ENCODE data around the gene TRDMT1. TPM values are rescaled to one million over a fixed set of nuclear protein-coding genes. Genes with fewer than 3 reads are reported as not detected.
A peak's percentile ranks its signal among the peaks of the same experiment; 100 is the strongest.

TRDMT1 gene
- 1 to 10 TPM; 4.8 to 5.0 TPM for total RNA-seq
- long read RNA-seq, partial matches to known transcripts: 0 of 2 reads
- long read RNA-seq, other reads (novel, unspliced or antisense): 0 of 2 reads

DNA sequence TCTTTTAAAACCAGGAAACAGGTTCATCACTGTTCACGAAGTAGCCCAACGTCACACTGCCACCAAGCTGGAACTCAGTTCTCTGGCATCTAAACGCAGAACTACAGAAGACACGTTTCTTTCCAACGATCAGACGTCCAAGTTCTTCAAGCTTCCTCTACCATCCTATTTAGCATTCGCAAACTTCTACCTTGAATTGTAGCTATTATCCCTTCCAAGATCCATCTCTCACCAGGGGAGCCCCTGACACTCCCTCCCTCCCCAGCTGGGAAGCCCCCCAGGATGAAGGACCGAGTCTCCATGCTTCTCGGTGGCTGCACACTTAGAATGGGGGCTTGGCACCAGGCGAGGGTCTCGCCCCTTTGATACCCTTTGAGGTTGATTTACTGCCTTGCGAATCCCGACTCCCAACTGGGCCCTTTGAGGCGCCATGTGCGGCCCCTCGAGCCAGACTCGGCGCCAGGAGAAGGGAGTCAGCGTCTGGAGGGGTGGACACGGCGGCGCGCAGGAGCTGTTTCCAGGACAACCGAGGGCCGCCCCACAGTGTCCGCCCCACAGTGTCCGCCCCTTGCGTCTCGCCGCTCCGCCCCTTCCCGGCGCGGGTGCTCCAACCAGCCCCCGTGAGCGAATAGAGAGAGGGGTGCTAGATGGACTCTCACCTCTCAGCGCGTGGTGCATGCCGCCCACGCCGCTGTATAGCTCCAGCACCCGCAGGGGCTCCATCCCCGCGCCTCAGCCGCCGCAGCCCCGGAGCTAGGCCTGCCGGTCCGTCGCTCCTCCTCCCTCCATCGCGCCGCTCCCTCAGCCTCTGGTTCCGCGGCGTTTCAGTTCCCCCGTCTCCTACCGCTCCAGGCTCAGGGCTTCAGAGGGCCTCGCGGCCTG is at the start of gene TRDMT1:
Gene TRDMT1 (minus strand): TSS at position 761 of the 882 bp plus-strand sequence. CDS start 38 bp downstream, at position 723.
- DNase-seq (peak; percentile 91), ATAC-seq (peak; percentile 100)
- intact Hi-C loops (cut with DNase I): no loop called here

- DNase-seq (no peak), ATAC-seq (peak in 1 of 2 donors; percentile 22)
- intact Hi-C loops (cut with DNase I): no loop called here
Measured at GRCh38 chr10:17250736-17251135, 49.3 kb upstream of the TRDMT1 start.

- no peak for DNase-seq
- ATAC-seq: no peak
- intact Hi-C loops (cut with DNase I): no loop called here
Measured at GRCh38 chr10:17249820-17250219, 48.3 kb upstream of the TRDMT1 start.

DNA sequence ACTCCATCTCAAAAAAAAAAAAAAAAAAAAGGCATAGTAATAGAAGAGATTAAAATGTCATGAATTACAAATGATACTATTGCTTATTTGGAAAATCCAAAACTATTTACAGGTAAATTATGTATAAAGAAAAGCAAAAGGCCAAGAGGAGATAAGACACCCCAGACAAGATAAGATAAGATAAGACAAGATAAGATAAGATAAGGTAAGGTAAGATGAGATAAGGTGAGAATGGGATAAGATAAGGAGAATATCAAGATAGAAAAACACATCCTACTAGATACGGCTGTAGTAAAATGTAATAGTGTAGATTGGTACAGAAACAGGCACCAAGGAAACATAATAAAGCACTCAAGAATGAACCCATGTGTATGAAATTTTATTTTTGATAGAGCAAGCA is 47.5 kb upstream of the TRDMT1 start:
- intact Hi-C loops (cut with DNase I): no loop called here
- ATAC-seq: no peak
- DNase-seq: no peak

DNA sequence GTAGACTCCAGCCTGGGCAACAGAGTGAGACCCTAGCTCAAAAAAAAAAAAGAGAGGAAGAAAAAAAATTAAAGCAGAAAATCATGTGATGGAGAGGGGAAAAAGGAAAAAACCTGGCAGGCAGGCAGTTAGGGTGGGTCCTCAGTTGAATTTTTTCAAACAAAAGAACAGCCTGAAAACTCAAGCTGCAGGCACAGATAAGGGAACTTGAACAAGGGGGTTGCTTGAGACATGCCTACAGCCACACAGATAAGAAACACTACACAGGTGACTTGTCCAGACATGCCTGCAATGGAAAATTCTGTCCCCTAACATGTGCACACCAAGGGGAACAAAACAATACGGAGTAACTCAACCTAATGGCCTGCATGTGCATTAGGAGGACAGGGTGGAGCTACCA is 45.7 kb upstream of the TRDMT1 start:
- ATAC-seq: no peak
- intact Hi-C loops (cut with DNase I): no loop called here
- DNase-seq: no peak

- intact Hi-C loops (cut with DNase I): no loop called here
- no peak for DNase-seq
- no peak for ATAC-seq
Measured at GRCh38 chr10:17244700-17245365, 43.4 kb upstream of the TRDMT1 start.

- ATAC-seq (no peak), DNase-seq (no peak)
- intact Hi-C loops (cut with DNase I): no loop called here
Measured at GRCh38 chr10:17241611-17242333, 40.3 kb upstream of the TRDMT1 start.

DNA sequence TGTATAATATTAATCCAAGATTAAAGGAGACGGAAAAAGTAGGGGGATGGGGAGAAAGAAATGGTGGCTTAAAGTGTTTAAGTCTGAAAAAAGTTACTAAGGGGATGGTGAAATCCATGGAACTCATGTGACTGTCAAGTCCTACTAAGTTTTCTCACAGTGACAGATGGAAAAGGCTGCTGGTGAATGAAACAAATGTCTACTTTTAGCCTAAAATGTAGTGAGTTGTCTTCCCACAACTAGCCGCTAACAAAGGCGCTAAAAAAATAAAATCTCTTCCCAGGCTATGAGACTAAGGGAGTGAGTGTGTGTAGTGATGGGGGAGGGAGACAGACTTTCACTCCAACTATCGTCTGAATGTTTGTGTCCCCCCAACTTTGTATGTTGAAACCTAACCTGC is 39.1 kb upstream of the TRDMT1 start:
- intact Hi-C loops (cut with DNase I): no loop called here
- ATAC-seq (no peak), DNase-seq (no peak)

DNA sequence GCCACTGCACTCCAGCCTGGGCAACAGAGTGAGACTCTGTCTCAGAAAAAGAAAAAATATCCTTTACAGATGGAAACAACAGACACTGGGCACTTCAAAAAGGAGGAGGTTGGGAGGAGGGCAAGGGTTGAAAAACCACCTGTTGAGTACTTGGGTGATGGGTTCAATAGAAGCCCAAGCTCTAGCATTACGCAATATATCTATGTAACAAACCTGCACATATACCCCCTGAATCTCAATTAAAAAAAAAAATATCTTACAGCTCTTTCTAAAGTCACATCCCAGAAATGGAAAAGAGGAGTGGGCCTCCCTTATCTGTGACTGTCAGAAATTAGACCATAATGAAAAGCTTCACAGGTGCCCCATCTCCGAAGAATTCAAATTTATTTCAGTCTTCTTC is 38.6 kb upstream of the TRDMT1 start:
- intact Hi-C loops (cut with DNase I): no loop called here
- DNase-seq (no peak), ATAC-seq (no peak)

DNA sequence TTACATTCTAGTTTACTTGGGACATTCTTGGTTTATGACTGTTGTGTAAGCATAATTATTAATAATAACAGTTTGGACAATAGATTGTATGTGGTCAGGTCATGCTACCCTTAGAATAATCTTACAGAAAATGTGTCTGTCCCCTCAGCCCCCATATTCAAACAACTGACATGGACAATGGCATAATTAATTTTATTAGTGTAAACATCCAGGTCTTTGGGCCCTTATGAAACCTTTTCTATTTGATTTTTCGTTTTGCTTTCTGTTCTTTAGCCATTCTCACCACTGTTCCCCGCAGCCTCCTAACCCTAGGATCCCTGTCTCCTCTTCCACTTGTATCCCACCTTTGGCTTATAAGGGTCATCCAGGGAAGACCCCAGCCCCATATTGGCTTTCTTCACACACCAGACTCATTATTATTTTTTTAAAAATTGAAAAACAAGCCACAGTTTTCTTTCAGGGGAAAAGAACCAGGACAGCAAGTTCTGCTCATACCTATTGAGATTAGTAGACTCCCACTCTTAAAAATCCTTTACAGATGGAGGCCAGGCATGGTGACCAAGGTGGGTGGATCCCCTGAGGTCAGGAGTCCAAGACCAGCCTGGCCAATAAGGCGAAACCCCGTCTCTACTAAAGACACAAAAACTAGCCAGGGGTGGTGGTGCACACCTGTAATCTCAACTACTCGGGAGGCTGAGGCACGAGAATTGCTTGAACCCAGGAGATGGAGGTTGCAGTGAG is 38.0 kb upstream of the TRDMT1 start:
- intact Hi-C loops (cut with DNase I): no loop called here
- DNase-seq: no peak
- ATAC-seq: peak in 1 of 2 donors; percentile 14

DNA sequence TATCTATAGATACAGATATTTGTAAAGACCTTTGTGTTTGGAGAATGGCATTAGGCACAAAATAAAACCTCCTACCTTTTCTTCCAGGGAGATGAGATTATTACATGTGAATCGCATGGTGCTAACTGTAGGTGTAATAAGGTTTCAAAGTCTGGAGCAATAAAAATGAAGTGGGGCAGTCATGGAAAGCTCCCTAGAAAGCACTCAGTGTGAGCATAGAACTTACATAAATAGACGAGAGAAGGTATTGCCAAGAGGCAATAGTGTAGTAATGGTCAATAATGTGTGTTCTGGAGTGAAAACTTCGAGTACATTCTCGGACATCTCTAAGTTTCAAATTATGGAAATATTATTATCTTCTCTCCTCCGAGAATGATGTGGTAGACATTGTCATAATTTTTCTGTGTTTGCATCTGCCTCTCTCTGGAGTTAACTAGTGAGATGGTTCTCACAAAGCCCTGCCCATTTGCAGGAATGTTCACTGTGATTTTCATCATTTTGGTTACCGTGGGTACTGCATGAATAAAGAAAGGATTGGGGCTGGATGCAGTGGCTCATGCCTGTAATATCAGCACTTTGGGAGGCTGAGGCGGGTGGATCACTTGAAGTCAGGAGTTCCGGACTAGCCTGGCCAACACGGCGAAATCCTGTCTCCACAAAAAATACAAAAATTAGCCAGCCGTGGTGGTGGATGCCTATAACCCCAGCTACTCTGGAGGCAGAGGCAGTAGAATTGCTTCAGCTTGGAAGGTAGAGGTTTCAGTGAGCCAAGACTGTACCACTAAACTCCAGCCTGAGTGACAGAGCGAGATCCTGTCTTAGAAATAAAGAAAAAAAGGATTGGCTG is 37.2 kb upstream of the TRDMT1 start:
- DNase-seq (no peak), ATAC-seq (peak; percentile 28 to 50)
- intact Hi-C loops (cut with DNase I): no loop called here

- DNase-seq: no peak
- intact Hi-C loops (cut with DNase I): no loop called here
- peak in 1 of 2 donors; percentile 5 for ATAC-seq
Measured at GRCh38 chr10:17237915-17238444, 36.5 kb upstream of the TRDMT1 start.

GRCh38 chr10:17237149-17237527 is 35.7 kb upstream of the TRDMT1 start:
- intact Hi-C loops (cut with DNase I): no loop called here
- DNase-seq (no peak), ATAC-seq (no peak)

DNA sequence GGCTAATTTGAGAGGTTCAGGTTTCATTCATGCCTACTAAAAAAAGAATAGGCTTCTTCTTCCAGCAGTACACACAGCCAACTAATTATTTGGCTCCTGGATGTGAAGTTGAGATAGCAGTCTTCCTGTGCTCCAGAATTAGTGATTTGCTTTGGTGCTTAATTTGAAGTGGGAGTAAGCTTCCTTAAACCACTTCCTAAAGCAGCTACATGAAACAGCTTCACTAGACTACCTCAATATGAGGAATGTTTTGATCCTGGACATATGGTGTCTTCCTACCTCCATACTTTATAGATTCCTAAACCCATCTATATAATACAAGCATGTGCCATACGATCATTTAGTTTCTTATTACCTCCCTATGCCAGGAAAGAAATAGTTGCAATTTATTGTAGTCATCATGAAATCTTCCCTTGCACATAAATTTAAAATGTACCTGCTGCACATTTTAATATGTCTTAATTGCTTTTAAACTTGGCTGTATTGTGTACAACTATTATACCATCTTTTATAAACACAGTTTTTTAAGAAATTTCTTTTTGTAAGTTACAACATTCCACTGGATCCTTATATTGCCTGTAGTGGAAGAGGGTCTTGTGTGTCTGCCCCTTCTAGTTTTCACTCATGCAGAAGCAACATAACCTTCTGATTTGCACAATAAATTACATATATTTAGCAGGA is 35.1 kb upstream of the TRDMT1 start:
- intact Hi-C loops (cut with DNase I): no loop called here
- DNase-seq (no peak), ATAC-seq (no peak)

DNA sequence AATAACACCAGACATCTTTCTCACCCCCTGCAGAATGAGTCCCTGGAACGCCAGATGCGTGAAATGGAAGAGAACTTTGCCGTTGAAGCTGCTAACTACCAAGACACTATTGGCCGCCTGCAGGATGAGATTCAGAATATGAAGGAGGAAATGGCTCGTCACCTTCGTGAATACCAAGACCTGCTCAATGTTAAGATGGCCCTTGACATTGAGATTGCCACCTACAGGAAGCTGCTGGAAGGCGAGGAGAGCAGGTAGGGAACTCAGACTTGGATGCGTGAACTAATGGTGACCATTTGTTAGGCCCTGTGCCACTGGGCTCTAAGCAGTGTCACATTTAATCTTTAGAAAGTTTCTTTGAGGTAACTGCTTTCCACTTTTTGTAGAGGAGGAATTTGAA is 33.7 kb upstream of the TRDMT1 start:
- intact Hi-C loops (cut with DNase I): no loop called here
- ATAC-seq (no peak), DNase-seq (no peak)

DNA sequence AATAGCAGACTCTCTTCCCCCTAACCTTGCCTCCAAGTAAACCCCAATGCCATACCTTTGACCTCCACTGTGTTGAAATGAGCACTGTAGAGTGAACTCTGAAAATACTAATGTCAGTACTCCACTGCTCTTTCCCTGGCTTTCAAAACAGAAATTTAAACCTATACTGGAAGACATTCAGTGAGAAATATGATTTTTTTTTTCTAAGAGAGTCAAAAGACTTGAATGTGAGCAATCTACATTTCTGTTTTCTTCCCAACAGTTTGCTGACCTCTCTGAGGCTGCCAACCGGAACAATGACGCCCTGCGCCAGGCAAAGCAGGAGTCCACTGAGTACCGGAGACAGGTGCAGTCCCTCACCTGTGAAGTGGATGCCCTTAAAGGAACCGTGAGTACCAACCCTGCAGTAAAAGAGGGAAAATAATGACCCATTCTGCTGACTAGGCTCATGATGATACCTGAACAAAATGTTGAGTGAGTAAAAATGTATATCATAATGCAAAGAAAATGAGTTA is 33.0 kb upstream of the TRDMT1 start:
- ATAC-seq (no peak), DNase-seq (no peak)
- intact Hi-C loops (cut with DNase I): no loop called here

DNA sequence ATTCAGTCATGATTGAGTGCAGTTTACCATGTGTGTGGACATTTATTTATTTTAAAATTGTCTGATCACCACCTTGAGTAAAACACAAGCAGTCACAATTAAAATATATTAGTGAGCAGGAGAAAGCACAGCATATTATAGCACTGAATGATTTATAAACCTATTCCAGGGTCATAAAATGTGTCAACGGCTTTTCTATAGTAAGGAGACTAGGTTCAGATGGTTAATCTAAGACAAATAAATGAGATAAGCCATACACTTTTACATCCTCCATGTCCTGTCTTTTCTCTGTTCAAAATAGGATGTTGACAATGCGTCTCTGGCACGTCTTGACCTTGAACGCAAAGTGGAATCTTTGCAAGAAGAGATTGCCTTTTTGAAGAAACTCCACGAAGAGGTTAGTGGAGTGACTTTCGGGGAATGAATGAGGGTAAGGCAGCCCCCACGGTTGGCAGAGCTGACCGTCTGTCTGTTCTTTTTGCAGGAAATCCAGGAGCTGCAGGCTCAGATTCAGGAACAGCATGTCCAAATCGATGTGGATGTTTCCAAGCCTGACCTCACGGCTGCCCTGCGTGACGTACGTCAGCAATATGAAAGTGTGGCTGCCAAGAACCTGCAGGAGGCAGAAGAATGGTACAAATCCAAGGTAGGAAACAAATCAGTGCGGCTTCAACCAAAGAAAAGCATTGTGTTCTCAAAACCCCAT is 32.0 kb upstream of the TRDMT1 start:
- DNase-seq: peak; percentile 61
- intact Hi-C loops (cut with DNase I): no loop called here
- no peak for ATAC-seq
